ENCODE measurements around the gene COX4I1.

- TF ChIP-seq CTCF (IDR thresholded peaks at IDR 0.05) (no peak), POLR2AphosphoS5 (IDR thresholded peaks at IDR 0.05; ENCODE audit: insufficient read depth in 1 of 2, low read depth in 1 of 2) (peak in 1 of 2 donors; percentile 59)
Observed at GRCh38 chr16:85750146-85750826, 49.2 kb upstream of the COX4I1 start.
